Stimulated activated CD4-positive, alpha-beta T cell treated with anti-CD3 and anti-CD28 coated beads, Interleukin-1b, Interleukin-23, amount 100 ng/mL, for 24 hours (primary cell): ENCODE results near the gene TREML2.

Experiments used
- DNase-seq, 4 experiments: peaks; one replicate each; pipeline ENCODE4 v3.0.0-alpha.2; 2020; ENCODE audit warnings: low read depth in 4 of 4, low spot score in 1 of 4

Gene TREML2

GRCh38 chr6:41179163-41179562, 21.8 kb downstream of the TREML2 start:
- no peak for DNase-seq

DNA sequence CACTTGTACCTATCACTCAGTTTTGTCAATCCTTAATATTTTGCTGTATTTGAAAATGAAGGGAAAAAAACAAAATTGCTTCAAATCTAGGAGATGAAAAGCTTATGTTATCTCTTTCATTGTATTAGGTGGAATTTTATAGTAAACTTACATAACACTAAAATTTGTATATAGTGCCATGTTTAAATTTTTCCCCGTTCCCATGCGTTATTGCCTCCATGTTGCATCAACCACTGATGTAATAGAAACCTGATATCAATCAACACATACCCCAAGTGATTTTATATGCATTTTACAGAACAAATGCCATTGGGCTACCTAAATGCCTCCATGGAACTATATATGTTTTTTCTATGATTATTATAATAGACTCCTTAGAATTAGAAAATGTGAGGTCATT, 23.3 kb downstream of the TREML2 start:
- no peak for DNase-seq

DNA sequence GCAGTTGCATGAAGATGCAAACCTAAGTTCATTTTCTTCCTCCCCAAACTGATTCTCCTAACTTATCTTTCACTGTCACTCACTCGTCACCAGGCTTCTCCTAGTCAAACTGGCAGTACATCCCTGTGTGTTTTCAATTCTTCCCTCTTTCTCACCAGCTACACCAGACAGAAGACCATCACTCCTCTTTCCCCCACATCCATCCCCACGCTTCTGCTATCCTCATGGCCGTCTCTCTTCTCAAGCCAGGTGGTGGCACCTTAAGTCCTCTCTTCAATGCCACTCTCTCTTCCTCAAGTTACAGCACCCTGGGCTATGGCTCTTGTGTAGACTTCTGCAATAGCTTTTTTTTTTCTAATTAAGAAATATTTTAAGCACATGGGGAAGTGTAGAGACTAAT, 23.7 kb downstream of the TREML2 start:
- DNase-seq = no peak

DNA sequence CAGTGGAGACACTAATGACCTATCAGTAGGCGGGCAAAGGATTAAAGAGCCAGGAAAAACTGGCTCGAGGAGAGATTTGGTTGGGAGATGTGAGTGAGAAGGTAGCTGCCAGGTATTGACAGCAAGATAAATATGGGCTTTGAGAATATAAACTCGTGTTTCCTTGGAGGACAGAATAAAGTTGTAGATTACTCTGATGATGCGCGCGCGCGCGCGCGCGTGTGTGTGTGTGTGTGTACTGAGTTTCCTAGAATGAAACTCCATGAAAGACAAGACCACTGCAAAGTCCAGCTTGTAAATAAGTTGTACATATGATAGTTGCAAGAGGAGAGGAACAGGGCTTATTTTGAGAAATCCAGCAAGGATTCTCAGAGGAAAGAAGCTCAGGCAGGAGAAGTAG, 24.8 kb downstream of the TREML2 start:
- DNase-seq = no peak

- no peak for DNase-seq
Observed at GRCh38 chr6:41175084-41175483, 25.9 kb downstream of the TREML2 start.

DNA sequence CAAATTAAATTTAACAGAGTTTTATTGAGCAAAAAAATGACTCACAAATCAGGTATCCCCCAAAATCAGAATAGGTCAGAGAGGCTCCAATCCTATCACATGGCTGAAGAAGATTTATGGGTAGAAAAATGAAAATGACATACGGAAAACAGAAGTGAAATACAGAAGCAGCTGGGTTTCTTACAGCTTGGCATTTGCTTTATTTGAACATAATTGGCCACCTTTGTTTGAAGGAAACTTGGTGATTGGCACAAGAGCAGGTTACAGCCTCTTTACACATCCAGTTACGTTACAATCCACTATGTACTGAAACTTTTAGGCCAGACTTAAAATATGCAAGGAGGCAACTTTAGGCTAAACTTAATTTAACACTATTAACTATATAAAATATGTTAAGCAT, 26.3 kb downstream of the TREML2 start:
- no peak for DNase-seq

- DNase-seq = no peak
Observed at GRCh38 chr6:41171908-41172307, 29.0 kb downstream of the TREML2 start.

GRCh38 chr6:41170547-41171160, 30.3 kb downstream of the TREML2 start:
- DNase-seq = no peak

DNA sequence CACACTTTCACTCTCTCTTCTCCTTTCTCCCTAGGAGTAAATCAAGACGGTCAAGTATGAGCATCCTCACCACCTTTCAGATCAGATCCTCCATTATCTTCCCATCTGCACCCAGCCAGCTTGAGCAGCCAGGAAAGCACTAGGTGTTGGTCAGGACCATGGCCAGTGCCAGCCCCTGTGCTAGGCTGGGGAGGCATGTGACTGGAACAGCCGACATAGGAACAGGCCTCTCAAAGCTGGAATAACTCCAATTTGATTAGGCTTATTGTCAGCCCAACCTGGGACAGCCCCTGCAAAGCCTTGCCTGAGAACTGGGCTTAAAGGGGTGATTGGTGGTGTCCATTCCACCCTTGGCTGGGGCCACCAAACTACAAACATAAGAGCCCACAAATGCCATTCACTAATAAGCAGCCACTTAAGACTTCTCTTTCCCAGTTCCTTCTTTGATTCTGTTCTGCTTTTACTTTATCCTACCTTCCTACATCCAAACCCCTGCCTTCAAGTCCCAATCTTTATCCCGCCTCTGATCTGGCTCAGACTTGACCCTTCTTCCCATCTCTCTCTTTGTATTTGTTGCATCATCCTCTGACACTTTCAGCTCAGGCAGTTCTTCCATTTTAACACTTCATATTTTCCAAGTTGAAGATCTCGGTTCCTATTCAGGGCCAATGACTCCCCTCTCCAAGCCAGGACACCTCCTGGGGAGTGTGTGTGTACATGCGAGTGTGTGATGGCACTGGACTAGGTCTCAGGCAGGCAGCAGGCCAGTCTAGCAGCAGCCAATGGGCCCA, 33.6 kb downstream of the TREML2 start:
- no peak for DNase-seq

DNA sequence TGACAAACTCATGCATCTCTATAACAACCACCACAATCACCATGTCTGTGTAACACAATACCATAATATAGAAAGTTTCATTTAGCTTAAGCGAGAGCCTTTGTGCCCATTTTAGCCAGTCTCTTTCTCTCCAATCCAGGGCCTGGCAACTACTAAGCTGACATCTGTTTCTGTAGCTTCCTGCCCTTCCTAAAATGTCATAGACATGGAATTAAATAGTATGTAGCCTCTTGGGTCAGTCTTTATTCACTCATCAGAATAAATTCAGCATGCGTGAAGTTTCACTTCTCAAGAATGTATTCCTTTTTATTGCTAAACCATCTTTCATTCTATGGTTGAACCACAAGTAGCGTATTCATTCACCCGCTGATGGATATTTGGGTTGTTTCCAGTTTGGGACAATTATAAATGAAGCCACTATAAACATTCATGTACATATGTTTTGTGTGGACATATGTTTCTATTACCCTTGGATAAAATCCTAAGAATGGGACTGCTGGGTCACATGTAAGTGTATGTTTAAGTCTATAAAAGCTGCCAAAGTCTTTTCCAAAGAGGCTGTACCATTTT, 36.3 kb downstream of the TREML2 start:
- DNase-seq = no peak

DNA sequence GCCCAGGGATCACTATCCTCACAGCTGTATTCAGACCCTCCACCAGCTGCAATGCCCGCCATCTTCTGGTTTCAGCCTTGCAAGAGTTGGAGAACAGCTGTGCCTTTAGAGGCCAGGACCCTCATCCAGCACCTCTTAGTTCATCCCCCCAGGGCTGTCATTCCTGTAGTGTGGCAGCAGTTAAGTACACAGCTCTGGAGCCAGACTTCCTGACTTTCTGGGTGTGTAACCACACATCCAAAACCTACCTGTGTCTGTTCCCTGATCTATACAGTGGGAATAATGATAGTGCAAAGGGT, 37.6 kb downstream of the TREML2 start:
- DNase-seq = no peak

DNA sequence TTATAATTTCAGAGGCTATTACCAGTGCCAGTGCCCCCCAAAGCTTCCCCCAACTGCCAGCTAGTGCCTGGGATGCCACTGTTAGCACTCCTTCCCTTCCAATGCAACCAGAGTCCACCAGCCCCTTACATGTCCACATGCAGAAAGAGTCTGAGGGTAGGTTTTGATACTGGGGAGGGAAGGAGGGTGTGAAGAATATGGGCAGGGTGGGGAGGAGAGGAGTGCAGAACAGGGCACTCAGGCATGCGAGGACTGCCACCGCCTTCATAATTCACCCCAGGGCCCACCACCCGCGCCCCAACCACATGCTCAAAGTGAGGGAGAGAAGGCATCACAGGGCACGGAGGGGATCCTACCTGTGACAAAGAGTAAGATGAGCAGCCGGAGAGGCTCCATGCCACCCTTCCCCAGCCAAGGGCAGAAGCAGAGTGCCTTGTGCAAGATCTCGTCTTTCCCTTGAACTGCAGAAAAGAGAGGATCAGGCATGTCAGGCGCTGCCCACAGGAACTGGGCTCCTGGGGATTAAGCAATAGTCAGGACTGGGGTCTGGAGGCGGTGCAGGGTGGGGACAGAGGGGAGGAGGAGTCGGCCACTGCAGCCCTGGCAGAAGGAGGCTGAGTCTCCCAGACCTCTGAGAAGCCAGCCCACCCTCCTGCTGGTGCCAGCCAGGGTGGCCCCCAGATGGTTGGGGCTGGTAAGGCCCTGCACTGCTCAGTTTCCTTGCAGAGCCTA, 38.1 kb downstream of the TREML2 start, which contains the start of gene TREM2:
TSS of gene TREM2 (minus strand) at position 430 of the 732 bp plus-strand sequence. CDS start at position 396, 34 bp downstream.
- no peak for DNase-seq

GRCh38 chr6:41161851-41162552, 38.9 kb downstream of the TREML2 start:
- no peak for DNase-seq

DNA sequence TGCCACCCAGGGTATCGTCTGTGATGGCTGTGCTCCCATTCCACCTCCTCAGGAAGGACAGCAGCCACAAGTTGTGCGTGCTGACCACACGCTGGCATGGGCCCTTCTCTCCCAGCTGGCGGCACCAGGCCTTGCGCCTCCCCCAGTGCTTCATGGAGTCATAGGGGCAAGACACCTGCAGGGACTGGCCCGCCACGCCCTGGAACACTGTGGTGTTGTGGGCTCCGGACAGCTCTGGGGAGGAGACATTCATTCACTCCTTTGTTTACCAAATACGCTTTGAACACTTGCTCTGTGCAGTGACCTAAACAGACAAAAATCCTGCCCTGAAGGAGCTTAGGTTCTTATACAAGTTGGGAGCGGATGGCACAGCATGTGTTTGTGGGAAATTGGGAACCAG, 39.6 kb downstream of the TREML2 start:
- DNase-seq = no peak

DNA sequence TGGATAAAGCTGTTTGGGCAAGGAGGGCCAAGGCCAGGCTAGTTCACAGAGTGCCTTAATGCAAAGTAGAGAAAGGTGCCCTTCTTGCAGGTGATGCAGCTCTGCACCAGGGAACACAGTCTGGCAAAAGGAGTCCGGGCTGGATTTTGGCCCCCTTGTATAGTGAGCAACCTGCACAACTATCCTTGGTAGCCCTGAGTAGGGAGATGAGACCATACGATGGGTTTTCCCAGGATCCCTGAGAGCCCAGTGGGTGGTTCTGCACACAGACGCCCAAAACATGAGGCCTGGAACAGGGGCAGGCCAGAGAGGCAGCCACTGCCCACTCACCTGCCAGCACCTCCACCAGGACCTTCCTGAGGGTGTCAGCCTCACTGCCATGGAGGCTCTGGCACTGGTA, 40.0 kb downstream of the TREML2 start:
- DNase-seq = no peak

DNA sequence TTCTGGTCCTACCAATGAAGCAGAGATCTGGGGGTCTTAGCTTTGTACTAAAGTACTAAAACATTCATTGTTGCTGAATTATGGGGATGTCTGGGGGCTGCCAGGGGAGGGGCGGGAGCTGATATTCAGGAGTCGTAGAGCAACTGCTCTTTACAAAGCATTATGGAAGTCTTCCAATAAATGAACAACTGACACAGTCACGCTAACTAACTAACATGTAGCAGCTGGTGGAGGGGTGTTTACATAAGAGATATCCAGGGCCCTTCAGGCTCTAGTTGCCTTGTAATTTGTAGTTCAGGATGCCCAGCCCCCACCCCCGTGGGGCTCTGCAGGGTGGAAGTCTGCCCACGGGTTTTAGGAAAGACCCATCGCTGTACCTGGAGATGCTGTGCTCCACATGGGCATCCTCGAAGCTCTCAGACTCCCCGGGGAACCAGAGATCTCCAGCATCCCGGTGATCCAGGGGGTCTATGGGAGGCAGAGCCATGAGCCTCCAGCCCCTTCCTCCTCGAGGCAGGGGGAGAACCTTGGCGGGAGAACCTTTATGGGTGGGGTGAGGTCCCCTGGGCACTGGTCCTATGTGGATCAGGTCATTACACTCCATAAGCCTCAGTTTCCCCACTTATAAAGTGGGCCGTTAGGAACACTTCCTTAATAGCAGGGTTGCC, 41.4 kb downstream of the TREML2 start:
- no peak for DNase-seq

DNA sequence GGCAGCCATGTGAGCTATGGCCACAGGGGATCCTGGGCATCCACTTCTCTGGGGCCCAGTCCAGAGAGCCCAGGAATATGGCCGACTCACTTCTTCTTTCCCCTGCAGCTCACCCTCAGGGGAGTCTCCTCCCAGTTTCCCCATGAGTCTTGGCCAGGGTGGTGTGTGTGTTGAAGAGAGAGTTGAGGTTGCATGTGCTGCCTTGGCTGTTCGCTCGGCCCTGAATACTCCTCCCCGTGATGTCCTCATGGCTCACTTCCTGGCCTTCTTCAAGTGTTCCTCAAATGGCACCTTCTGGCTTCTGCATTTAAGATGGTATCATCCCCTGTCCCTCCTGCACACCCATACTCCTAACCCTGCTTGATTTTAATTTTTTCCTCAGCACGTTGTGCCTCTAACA, 43.6 kb downstream of the TREML2 start:
- DNase-seq = no peak

- no peak for DNase-seq
Observed at GRCh38 chr6:41156771-41157170, 44.2 kb downstream of the TREML2 start.

DNA sequence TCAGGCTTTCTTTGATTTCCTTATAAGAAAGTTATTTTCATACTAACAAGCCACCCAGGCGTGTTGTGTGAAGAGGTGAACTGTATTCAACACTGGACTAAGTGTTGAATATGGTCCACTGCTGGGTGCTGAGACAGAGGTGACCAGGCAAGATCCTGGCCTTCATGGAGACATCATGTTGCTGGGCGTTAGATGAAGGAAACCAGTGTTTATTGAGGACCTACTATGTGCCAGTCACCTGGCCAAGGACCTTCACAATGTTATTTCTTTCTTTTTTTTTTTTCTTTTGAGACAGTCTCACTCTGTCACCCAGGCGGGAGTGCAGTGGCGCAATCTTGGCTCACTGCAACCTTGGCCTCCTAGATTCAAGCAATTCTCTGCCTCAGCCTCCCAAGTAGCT, 44.9 kb downstream of the TREML2 start:
- DNase-seq = no peak

DNA sequence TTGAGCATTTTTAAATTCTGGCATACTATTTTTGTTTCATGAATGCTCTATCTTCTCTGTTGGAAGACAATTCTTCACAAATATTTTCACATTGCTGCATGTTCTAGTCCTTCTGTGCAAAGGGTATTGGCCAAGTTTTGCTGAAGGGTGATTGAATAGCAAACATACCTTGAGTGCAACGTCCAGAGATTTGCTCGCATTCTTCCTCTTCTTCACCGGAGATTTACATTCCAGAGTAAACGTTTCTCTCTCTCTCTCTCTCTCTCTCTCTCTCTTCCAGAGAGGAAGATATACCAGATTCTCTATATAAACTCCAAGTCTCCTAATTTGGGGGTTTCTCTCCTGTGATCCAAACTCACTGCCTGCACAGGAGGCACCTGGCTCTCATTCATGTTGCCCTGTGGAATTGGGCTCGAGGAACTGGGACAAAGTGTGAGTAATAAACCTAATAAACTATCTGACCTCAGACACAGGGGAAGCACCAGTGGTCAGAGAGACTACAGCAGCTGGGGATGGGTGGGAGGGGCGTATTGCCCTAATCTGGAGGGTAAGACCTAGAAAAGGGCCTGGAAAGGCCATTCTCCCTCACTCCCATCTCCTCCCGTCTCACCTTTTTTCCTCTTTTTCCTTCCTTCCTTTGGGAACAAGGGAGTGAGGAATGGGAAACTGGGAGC, 45.7 kb downstream of the TREML2 start:
- no peak for DNase-seq
